CD14-positive monocyte (primary cell): Measurements from ENCODE around the gene ZNF385A. TPM values are rescaled to one million over a fixed set of nuclear protein-coding genes. Genes with fewer than 3 reads are reported as not detected.
A peak's percentile ranks its signal among the peaks of the same experiment; 100 is the strongest.

Source experiments
- DNase-seq, 3 donors: peaks; one replicate each; pipeline ENCODE4 v3.0.0-alpha.2; 2011 to 2022
- H2AFZ ChIP-seq: 2 replicates; pipeline ENCODE4 v1.6.0; 2012; ENCODE audit warnings: mild to moderate bottlenecking, low read depth, low read length, inconsistent platforms; ENCODE audit not compliant: insufficient read depth, poor library complexity, severe bottlenecking
- H3K27ac ChIP-seq, 2 donors: 1 replicate in 1 of 2; 2 replicates in 1 of 2; pipeline ENCODE4 v1.5.1; 2012 to 2013; ENCODE audit warnings: low read length in 2 of 2, control low read depth in 1 of 2, inconsistent platforms in 1 of 2, low read depth in 1 of 2, mild to moderate bottlenecking in 1 of 2
- H3K27me3 ChIP-seq, 2 donors: one replicate each; pipeline versions ENCODE4 v1.6.0 to v1.6.1; 2011 to 2013; ENCODE audit warnings: low read length in 2 of 2; ENCODE audit not compliant: control insufficient read depth in 2 of 2, insufficient read depth in 2 of 2
- H3K36me3 ChIP-seq, 2 donors: replicated peaks in 1 of 2; 1 replicate in 1 of 2; 2 replicates in 1 of 2; pipeline versions ENCODE4 v1.5.1 to v1.6.1; 2012 to 2013; ENCODE audit warnings: low read length in 2 of 2, control low read depth in 1 of 2, inconsistent platforms in 1 of 2, mild to moderate bottlenecking in 1 of 2; ENCODE audit not compliant: insufficient read depth in 2 of 2, control insufficient read depth in 1 of 2
- H3K4me1 ChIP-seq, 2 donors: 1 replicate in 1 of 2; 2 replicates in 1 of 2; pipeline versions ENCODE4 v1.5.1 to v1.6.1; 2012 to 2013; ENCODE audit warnings: low read length in 2 of 2, control low read depth in 1 of 2, inconsistent platforms in 1 of 2, mild to moderate bottlenecking in 1 of 2, moderate library complexity in 1 of 2; ENCODE audit not compliant: insufficient read depth in 2 of 2, control insufficient read depth in 1 of 2
- H3K4me2 ChIP-seq: replicated peaks from 2 replicates; pipeline ENCODE3; 2012; ENCODE audit warnings: low read length, moderate library complexity, mild to moderate bottlenecking; ENCODE audit not compliant: poor library complexity, severe bottlenecking; ENCODE audit errors: extremely low read depth
- H3K4me3 ChIP-seq, 3 experiments: fragments of 200-600 bp in 1 of 3; sonication (generic) in 1 of 3; replicated peaks in 1 of 3; 1 replicate in 2 of 3; 2 replicates in 1 of 3; pipeline ENCODE4 v1.5.1; 2011 to 2013; ENCODE audit warnings: low read length in 3 of 3, mild to moderate bottlenecking in 3 of 3, control low read depth in 2 of 3, low read depth in 2 of 3, inconsistent platforms in 1 of 3, moderate library complexity in 1 of 3
- H3K79me2 ChIP-seq: 2 replicates; pipeline ENCODE4 v1.6.0; 2012; ENCODE audit warnings: mild to moderate bottlenecking, control low read depth, inconsistent platforms, low read length, moderate library complexity; ENCODE audit not compliant: insufficient read depth
- H3K9ac ChIP-seq: 2 replicates; pipeline ENCODE4 v1.6.0; 2017; ENCODE audit warnings: low read length, mild to moderate bottlenecking; ENCODE audit not compliant: insufficient read depth, poor library complexity, severe bottlenecking
- H3K9me3 ChIP-seq, 2 donors: replicated peaks in 1 of 2; 1 replicate in 1 of 2; 2 replicates in 1 of 2; pipeline versions ENCODE4 v1.5.1 to v1.6.1; 2012 to 2013; ENCODE audit warnings: low read length in 2 of 2, control low read depth in 1 of 2; ENCODE audit not compliant: control insufficient read depth in 1 of 2, insufficient read depth in 1 of 2
- H4K20me1 ChIP-seq: 2 replicates; pipeline ENCODE4 v1.6.0; 2012; ENCODE audit warnings: mild to moderate bottlenecking, low read length, control low read depth, moderate library complexity; ENCODE audit not compliant: insufficient read depth
- H3K27ac Mint-ChIP-seq, 7 donors: one replicate each; pipeline ENCODE4 v1.8.0; 2020; ENCODE audit warnings: mild to moderate bottlenecking in 7 of 7, mixed read lengths in 7 of 7, moderate library complexity in 6 of 7, inconsistent platforms in 2 of 7
- H3K27me3 Mint-ChIP-seq, 3 donors: one replicate each; pipeline ENCODE4 v1.8.0; 2021 to 2022; ENCODE audit warnings: low read depth in 3 of 3, mild to moderate bottlenecking in 3 of 3, mixed read lengths in 3 of 3, moderate library complexity in 3 of 3, inconsistent platforms in 1 of 3
- H3K36me3 Mint-ChIP-seq, 2 donors: one replicate each; pipeline ENCODE4 v1.8.0; 2020; ENCODE audit warnings: mixed read lengths in 2 of 2, inconsistent platforms in 1 of 2, mild to moderate bottlenecking in 1 of 2
- H3K4me1 Mint-ChIP-seq: one replicate; pipeline ENCODE4 v1.8.0; 2020; ENCODE audit warnings: mild to moderate bottlenecking, mixed read lengths
- H3K4me3 Mint-ChIP-seq, 2 donors: one replicate each; pipeline ENCODE4 v1.8.0; 2020; ENCODE audit warnings: mild to moderate bottlenecking in 2 of 2, mixed read lengths in 2 of 2, moderate library complexity in 1 of 2
- H3K9me3 Mint-ChIP-seq, 7 donors: one replicate each; pipeline ENCODE4 v1.8.0; 2020 to 2022; ENCODE audit warnings: mixed read lengths in 7 of 7, mild to moderate bottlenecking in 6 of 7, moderate library complexity in 6 of 7, inconsistent platforms in 2 of 7
- WGBS: methylation state at CpG from one replicate; pipeline ENCODE4 v1.1.5; 2013; ENCODE audit warnings: missing lambda C conversion rate; ENCODE audit not compliant: insufficient coverage; 5-methylcytosine and 5-hydroxymethylcytosine counted together
- intact Hi-C, 2 donors: fragments of 100-400 bp; cut with micrococcal nuclease; formaldehyde crosslinking; loops; one replicate each; pipeline versions ENCODE4 v1.15.0 to v1.15.1; 2023
- polyA plus RNA-seq, 3 donors: library from polyadenylated mRNA; depleted of rRNA in 1 of 3; unstranded in 2 of 3; stranded (reverse) in 1 of 3; fragments of 300-500 nt in 2 of 3; fragments of >200 nt in 1 of 3; fragmentation: Illumina TruSeq in 2 of 3; gene quantifications; 1 replicate in 2 of 3; 2 replicates in 1 of 3; pipeline ENCODE4 v1.2.3, GENCODE V29; 2012 to 2021
- TF ChIP-seq, protein P1 (sequence below): fragments of 200-600 bp; IDR thresholded peaks from one replicate; pipeline ENCODE4 v1.8.0; 2022; ENCODE audit warnings: antibody characterized with exemption, mild to moderate bottlenecking

The ZNF385A gene
- polyA plus RNA-seq, 3 donors, result 53.9 to 97.6 (median 78.3) TPM

DNA sequence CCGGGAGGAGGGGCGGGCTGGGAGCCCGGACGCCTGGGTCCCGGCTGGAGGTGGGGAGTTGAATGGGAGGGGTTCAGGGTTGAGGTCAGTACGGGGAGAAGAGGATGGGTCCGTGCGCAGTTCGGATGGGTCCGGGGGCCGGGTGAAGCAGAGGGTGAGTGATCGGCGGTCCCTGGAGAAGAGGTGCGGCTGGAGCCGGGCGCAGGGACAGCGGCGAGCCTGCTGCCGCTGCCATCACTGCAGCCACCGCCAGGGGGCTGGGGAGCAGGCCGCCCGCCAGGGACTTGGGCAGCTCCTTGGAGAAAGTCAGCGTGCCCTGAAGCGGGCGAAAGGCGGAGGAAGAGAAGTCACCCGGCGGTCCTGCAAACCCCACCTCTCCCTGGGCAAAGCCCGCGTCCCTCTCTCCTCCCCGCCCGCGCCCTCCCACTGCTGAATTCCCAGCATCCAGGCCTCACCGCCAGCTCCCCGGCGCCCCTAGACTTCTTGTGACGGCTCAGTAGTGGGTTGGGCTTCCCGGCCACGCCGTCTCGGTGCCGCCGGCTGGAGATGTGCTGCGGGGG is 14.3 kb downstream of the ZNF385A start:
- Histone ChIP-seq H4K20me1 (peaks cover 66% of the 10 kb centered on the region), H2AFZ (no peak overlapping the region), H3K36me3 (peaks cover 53 to 61% of the 10 kb centered on the region in 2 donors), H3K9ac (no peak overlapping the region), H3K27ac (no peak overlapping the region), H3K9me3 (no peaks in the 10 kb centered on the region), H3K79me2 (peaks cover 3% of the 10 kb centered on the region), H3K4me3 (no peak overlapping the region), H3K4me2 (no peak overlapping the region), H3K4me1 (peaks cover 44 to 69% of the 10 kb centered on the region in 2 donors), H3K27me3 (no peaks in the 10 kb centered on the region)
- TF ChIP-seq, protein P1, sequence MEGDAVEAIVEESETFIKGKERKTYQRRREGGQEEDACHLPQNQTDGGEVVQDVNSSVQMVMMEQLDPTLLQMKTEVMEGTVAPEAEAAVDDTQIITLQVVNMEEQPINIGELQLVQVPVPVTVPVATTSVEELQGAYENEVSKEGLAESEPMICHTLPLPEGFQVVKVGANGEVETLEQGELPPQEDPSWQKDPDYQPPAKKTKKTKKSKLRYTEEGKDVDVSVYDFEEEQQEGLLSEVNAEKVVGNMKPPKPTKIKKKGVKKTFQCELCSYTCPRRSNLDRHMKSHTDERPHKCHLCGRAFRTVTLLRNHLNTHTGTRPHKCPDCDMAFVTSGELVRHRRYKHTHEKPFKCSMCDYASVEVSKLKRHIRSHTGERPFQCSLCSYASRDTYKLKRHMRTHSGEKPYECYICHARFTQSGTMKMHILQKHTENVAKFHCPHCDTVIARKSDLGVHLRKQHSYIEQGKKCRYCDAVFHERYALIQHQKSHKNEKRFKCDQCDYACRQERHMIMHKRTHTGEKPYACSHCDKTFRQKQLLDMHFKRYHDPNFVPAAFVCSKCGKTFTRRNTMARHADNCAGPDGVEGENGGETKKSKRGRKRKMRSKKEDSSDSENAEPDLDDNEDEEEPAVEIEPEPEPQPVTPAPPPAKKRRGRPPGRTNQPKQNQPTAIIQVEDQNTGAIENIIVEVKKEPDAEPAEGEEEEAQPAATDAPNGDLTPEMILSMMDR, result peak; percentile 66
- peaks cover 49 to 59% of the 10 kb centered on the region in 2 donors for H3K36me3 Mint-ChIP-seq
- H3K4me1 Mint-ChIP-seq, result peaks cover 70% of the 10 kb centered on the region
- 84% methylated on average over 24 of the region's 44 CpGs for WGBS
- H3K4me3 Mint-ChIP-seq, result no peak overlapping the region
- peaks cover 0 to 2% (median 0%) of the 10 kb centered on the region in 7 donors for H3K9me3 Mint-ChIP-seq
- intact Hi-C loops, result loop anchor here in 1 of 2 donors (5.0 kb wide), 1 partner anchor 33 kb away; no protein-coding TSS in a partner anchor
- DNase-seq, result peak in 2 of 3 donors; percentile 41 to 44
- peaks cover 0 to 2% (median 0%) of the 10 kb centered on the region in 3 donors for H3K27me3 Mint-ChIP-seq
- peak overlapping the region in 1 of 7 donors; percentile 26 for H3K27ac Mint-ChIP-seq

DNA sequence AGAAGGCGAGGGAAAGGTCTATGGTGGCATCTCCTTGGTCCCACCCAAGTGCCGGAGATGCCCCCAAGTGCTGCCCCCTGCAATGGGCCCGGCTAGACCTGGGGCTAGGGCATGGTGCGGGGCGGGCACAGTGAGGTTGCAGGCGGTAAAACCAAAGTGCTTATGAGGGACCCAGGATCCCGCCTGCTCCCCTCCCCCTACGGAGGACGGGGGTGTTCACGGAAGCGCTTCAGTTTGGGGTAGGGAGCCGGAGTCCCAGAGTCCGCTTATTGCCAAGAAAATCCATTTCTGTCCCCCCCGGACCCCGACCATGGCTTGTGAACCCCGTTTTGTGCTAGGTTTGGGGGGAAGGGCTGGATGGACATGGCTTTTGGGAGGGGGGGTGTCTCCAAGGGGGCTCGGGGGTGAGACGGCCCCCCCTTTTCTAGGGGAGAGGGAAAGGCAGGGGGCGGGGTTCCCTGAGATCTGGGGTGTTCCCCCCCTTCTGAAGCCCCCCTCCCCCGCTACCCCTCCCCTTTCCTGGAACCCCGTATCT is 14.9 kb downstream of the ZNF385A start:
- TF ChIP-seq, protein P1, result no peak
- peaks cover 50 to 72% of the 10 kb centered on the region in 2 donors for H3K4me1 ChIP-seq
- no peak for DNase-seq
- no peaks in the 10 kb centered on the region for H3K9me3 ChIP-seq
- H3K36me3 Mint-ChIP-seq, result peaks cover 44 to 53% of the 10 kb centered on the region in 2 donors
- no peaks in the 10 kb centered on the region for H3K27me3 ChIP-seq
- no peak overlapping the region for H3K9ac ChIP-seq
- H4K20me1 ChIP-seq, result peaks cover 60% of the 10 kb centered on the region
- peaks cover 3% of the 10 kb centered on the region for H3K79me2 ChIP-seq
- H3K36me3 ChIP-seq, result peaks cover 47 to 55% of the 10 kb centered on the region in 2 donors
- H2AFZ ChIP-seq, result no peak overlapping the region
- WGBS, result 97% methylated on average over 5 of the region's 21 CpGs
- H3K4me2 ChIP-seq, result peak overlapping the region; percentile 75
- intact Hi-C loops, result loop anchor here (2.0 to 5.0 kb wide), 4 partner anchors 32 to 75 kb away; partner anchors contain the start of gene COPZ1 (in 1 of the 2)
- H3K27me3 Mint-ChIP-seq, result peaks cover 0 to 2% (median 0%) of the 10 kb centered on the region in 3 donors
- peak overlapping the region in 4 of 7 donors; percentile 76 to 91 (median 88) for H3K27ac Mint-ChIP-seq
- H3K4me1 Mint-ChIP-seq, result peaks cover 70% of the 10 kb centered on the region
- peak overlapping the region in 1 of 2 donors; percentile 64 for H3K4me3 Mint-ChIP-seq
- H3K9me3 Mint-ChIP-seq, result peaks cover 0 to 2% (median 0%) of the 10 kb centered on the region in 7 donors
- no peak overlapping the region for H3K27ac ChIP-seq
- peak overlapping the region in 1 of 3 experiments; percentile 66 for H3K4me3 ChIP-seq
